Measurements from ENCODE around the gene ABAT. TPM values are rescaled to one million over a fixed set of nuclear protein-coding genes. Genes with fewer than 3 reads are reported as not detected.

ABAT gene
- total RNA-seq (13.9 TPM), polyA plus RNA-seq (1 to 10 TPM; 2.3 to 4.3 (median 2.8) TPM)

GRCh38 chr16:8674413-8675022, at the start of gene ABAT:
TSS of gene ABAT (plus strand) at chr16:8674617. CDS start at chr16:8735740, 61,123 bp downstream.
- H3K36me3 Mint-ChIP-seq = peaks cover 11% of the 10 kb centered on the region
- peaks cover 0 to 27% (median 16%) of the 10 kb centered on the region in 4 donors for H3K4me1 Mint-ChIP-seq
- Histone ChIP-seq H3K27ac (ENCODE audit: insufficient read depth, low read length, poor library complexity, severe bottlenecking) (peak within 1 kb of the TSS; percentile 59), H3K27me3 (ENCODE audit: control insufficient read depth, insufficient read depth, low read length) (no peaks in the 10 kb centered on the region), H3K9me3 (ENCODE audit: control insufficient read depth in 2 of 2, low read length in 2 of 2) (peaks cover 0 to 2% of the 10 kb centered on the region in 2 experiments), H3K4me3 (ENCODE audit: low read depth, low read length) (peak within 1 kb of the TSS; percentile 82), H3K36me3 (ENCODE audit: control insufficient read depth, insufficient read depth, low read length) (no peaks in the 10 kb centered on the region), H3K4me1 (ENCODE audit: control insufficient read depth, insufficient read depth, low read length, poor library complexity, severe bottlenecking) (peaks cover 18% of the 10 kb centered on the region)
- ATAC-seq (ENCODE audit: low read depth in 2 of 2) (peak; percentile 97 to 98), DNase-seq (peak; percentile 86 to 93 (median 89))
- peak within 1 kb of the TSS; percentile 83 to 94 (median 93) for H3K27ac Mint-ChIP-seq
- H3K27me3 Mint-ChIP-seq = no peaks in the 10 kb centered on the region
- peak within 1 kb of the TSS; percentile 89 to 95 (median 92) for H3K4me3 Mint-ChIP-seq
- peaks cover 0 to 3% (median 0%) of the 10 kb centered on the region in 7 donors for H3K9me3 Mint-ChIP-seq

DNA sequence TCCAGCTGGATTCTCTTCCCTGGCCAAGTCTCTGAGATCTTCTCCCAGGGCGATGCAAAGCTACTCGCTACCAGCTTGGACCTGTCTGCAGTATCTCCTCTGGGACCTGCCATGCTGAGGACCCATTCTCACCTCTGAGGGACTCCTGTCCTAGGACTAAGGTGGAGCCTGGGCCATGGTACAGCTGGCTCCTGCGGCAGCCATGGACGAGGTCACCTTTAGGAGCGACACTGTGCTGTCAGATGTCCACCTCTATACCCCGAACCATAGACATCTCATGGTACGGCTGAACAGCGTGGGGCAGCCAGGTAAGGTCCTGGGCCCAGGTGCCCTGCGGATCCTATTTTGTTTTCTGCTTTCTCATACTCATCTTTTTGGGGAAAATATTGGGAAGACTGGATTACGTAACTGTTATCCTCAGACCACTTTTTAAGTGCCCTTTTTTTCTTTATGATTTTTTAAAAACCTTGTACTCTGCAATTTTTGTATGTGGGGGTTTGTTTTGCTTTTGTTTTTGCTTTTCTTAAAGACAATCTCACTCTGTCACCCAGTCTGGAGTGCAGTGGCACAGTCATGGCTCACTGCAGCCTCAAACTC, 48.8 kb upstream of the ABAT start:
- Mint-ChIP-seq H3K36me3 (peaks cover 36% of the 10 kb centered on the region), H3K27ac (peak overlapping the region in 1 of 3 donors; percentile 76), H3K4me1 (peaks cover 14 to 44% (median 28%) of the 10 kb centered on the region in 4 donors), H3K4me3 (peak overlapping the region in 1 of 4 donors; percentile 35), H3K27me3 (peaks cover 1% of the 10 kb centered on the region), H3K9me3 (no peaks in the 10 kb centered on the region)
- peaks cover 53% of the 10 kb centered on the region for H3K36me3 ChIP-seq (ENCODE audit: control insufficient read depth, insufficient read depth, low read length)
- DNase-seq = no peak
- peaks cover 13% of the 10 kb centered on the region for H3K4me1 ChIP-seq (ENCODE audit: control insufficient read depth, insufficient read depth, low read length, poor library complexity, severe bottlenecking)
- no peaks in the 10 kb centered on the region for H3K9me3 ChIP-seq (ENCODE audit: control insufficient read depth in 2 of 2, low read length in 2 of 2)
- no peak overlapping the region for H3K4me3 ChIP-seq (ENCODE audit: low read depth, low read length)
- ATAC-seq (ENCODE audit: low read depth in 2 of 2) = no peak
- H3K27me3 ChIP-seq (ENCODE audit: control insufficient read depth, insufficient read depth, low read length) = no peaks in the 10 kb centered on the region
- H3K27ac ChIP-seq (ENCODE audit: insufficient read depth, low read length, poor library complexity, severe bottlenecking) = no peak overlapping the region

- Mint-ChIP-seq H3K4me3 (no peak overlapping the region), H3K36me3 (peaks cover 45% of the 10 kb centered on the region)
- no peaks in the 10 kb centered on the region for H3K27me3 ChIP-seq (ENCODE audit: control insufficient read depth, insufficient read depth, low read length)
Measured at GRCh38 chr16:8626946-8627345, 47.5 kb upstream of the ABAT start.

DNA sequence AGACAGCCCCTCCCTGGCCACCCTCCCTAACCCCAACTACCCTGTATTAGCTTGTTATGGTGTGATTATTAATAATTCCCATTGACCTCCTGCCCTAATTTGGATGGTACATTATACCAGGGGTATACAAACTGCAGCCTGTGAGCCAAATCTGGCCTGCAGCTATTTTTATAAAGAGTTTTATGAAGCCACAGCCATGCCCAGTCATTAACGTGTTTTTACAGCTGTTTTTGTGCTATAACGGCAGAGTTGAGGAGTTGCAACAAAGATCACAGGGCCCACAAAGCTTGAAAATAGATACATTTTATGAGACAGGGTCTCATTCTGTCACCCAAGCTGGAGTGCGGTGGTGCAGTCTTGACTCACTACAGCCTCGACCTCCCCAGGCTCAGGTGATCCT, 47.0 kb upstream of the ABAT start:
- no peak overlapping the region for H3K4me3 ChIP-seq (ENCODE audit: low read depth, low read length)

More at GRCh38 chr16:8626946-8627345, 47.5 kb upstream of the ABAT start:
- peaks cover 65% of the 10 kb centered on the region for H3K36me3 ChIP-seq (ENCODE audit: control insufficient read depth, insufficient read depth, low read length)
- peaks cover 10% of the 10 kb centered on the region for H3K4me1 ChIP-seq (ENCODE audit: control insufficient read depth, insufficient read depth, low read length, poor library complexity, severe bottlenecking)
- no peak overlapping the region for H3K27ac ChIP-seq (ENCODE audit: insufficient read depth, low read length, poor library complexity, severe bottlenecking)
- no peak for DNase-seq
- no peaks in the 10 kb centered on the region for H3K9me3 Mint-ChIP-seq
- no peak overlapping the region for H3K4me3 ChIP-seq (ENCODE audit: low read depth, low read length)
- no peaks in the 10 kb centered on the region for H3K27me3 Mint-ChIP-seq
- H3K27ac Mint-ChIP-seq = peak overlapping the region in 1 of 3 donors; percentile 85
- ATAC-seq (ENCODE audit: low read depth in 2 of 2) = no peak
- H3K9me3 ChIP-seq (ENCODE audit: control insufficient read depth in 2 of 2, low read length in 2 of 2) = no peaks in the 10 kb centered on the region
- H3K4me1 Mint-ChIP-seq = peaks cover 13 to 41% (median 29%) of the 10 kb centered on the region in 4 donors

DNA sequence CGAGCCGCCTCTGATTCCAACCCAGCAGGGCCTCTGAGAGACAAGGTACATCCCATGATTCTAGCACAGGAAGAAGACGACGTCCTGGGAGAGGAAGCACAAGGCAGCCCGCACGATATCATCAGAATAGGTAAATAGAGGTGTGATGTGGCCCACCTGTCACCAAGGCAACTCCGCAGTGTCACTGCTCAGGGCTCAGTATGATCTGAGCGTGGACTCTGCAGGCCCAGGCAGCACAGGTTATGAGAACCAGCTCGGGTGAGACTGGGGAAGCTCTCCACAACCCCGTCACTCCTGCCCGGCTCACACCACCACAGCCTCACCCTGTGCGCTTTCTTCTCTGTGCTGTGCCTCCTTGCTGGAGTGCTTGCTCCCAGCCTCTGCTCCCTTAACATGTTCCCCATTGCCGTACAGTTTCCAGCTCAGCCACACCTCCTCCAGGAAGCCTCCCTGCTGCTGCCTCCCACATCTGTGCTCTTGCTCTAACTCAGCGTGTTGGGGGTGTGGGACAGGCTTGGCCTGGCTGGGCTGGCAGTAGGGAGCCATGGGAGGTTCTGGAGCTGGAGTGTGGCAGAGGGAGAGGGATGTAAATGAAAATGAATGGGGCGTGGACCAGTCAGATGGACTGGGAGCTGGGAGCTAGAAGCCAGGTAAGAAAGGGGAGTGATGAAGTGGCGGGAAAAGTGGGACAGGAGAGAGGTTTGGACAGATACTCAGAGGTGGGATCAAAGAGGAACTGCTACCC, 45.3 kb upstream of the ABAT start:
- Histone ChIP-seq H3K9me3 (ENCODE audit: control insufficient read depth in 2 of 2, low read length in 2 of 2) (no peaks in the 10 kb centered on the region), H3K27me3 (ENCODE audit: control insufficient read depth, insufficient read depth, low read length) (no peaks in the 10 kb centered on the region), H3K4me3 (ENCODE audit: low read depth, low read length) (no peak overlapping the region), H3K4me1 (ENCODE audit: control insufficient read depth, insufficient read depth, low read length, poor library complexity, severe bottlenecking) (no peaks in the 10 kb centered on the region), H3K27ac (ENCODE audit: insufficient read depth, low read length, poor library complexity, severe bottlenecking) (no peak overlapping the region), H3K36me3 (ENCODE audit: control insufficient read depth, insufficient read depth, low read length) (peaks cover 85% of the 10 kb centered on the region)
- H3K27ac Mint-ChIP-seq = no peak overlapping the region
- DNase-seq = no peak
- H3K4me1 Mint-ChIP-seq = peaks cover 6 to 23% (median 22%) of the 10 kb centered on the region in 4 donors
- H3K4me3 Mint-ChIP-seq = peak overlapping the region in 1 of 4 donors; percentile 46
- H3K27me3 Mint-ChIP-seq = no peaks in the 10 kb centered on the region
- ATAC-seq (ENCODE audit: low read depth in 2 of 2) = no peak
- no peaks in the 10 kb centered on the region for H3K9me3 Mint-ChIP-seq
- peaks cover 54% of the 10 kb centered on the region for H3K36me3 Mint-ChIP-seq

More for the DNA sequence above, 47.0 kb upstream of the ABAT start:
- no peak for ATAC-seq (ENCODE audit: low read depth in 2 of 2)
- peaks cover 5% of the 10 kb centered on the region for H3K4me1 ChIP-seq (ENCODE audit: control insufficient read depth, insufficient read depth, low read length, poor library complexity, severe bottlenecking)
- no peaks in the 10 kb centered on the region for H3K9me3 Mint-ChIP-seq
- H3K36me3 Mint-ChIP-seq = peaks cover 50% of the 10 kb centered on the region
- no peak overlapping the region for H3K4me3 Mint-ChIP-seq
- H3K27ac ChIP-seq (ENCODE audit: insufficient read depth, low read length, poor library complexity, severe bottlenecking) = no peak overlapping the region
- no peak for DNase-seq
- H3K27me3 Mint-ChIP-seq = no peaks in the 10 kb centered on the region
- H3K27me3 ChIP-seq (ENCODE audit: control insufficient read depth, insufficient read depth, low read length) = no peaks in the 10 kb centered on the region
- peaks cover 8 to 36% (median 27%) of the 10 kb centered on the region in 4 donors for H3K4me1 Mint-ChIP-seq
- H3K36me3 ChIP-seq (ENCODE audit: control insufficient read depth, insufficient read depth, low read length) = peaks cover 70% of the 10 kb centered on the region
- H3K9me3 ChIP-seq (ENCODE audit: control insufficient read depth in 2 of 2, low read length in 2 of 2) = no peaks in the 10 kb centered on the region
- H3K27ac Mint-ChIP-seq = peak overlapping the region in 1 of 3 donors; percentile 85

- Mint-ChIP-seq H3K4me1 (peaks cover 6 to 19% (median 14%) of the 10 kb centered on the region in 4 donors), H3K4me3 (no peak overlapping the region), H3K27ac (peak overlapping the region in 1 of 3 donors; percentile 38), H3K9me3 (no peaks in the 10 kb centered on the region), H3K27me3 (no peaks in the 10 kb centered on the region), H3K36me3 (peaks cover 55% of the 10 kb centered on the region)
- H3K27me3 ChIP-seq (ENCODE audit: control insufficient read depth, insufficient read depth, low read length) = no peaks in the 10 kb centered on the region
- H3K36me3 ChIP-seq (ENCODE audit: control insufficient read depth, insufficient read depth, low read length) = peaks cover 94% of the 10 kb centered on the region
- no peak overlapping the region for H3K27ac ChIP-seq (ENCODE audit: insufficient read depth, low read length, poor library complexity, severe bottlenecking)
- H3K4me3 ChIP-seq (ENCODE audit: low read depth, low read length) = no peak overlapping the region
- no peaks in the 10 kb centered on the region for H3K9me3 ChIP-seq (ENCODE audit: control insufficient read depth in 2 of 2, low read length in 2 of 2)
- DNase-seq = no peak
- ATAC-seq (ENCODE audit: low read depth in 2 of 2) = no peak
- no peaks in the 10 kb centered on the region for H3K4me1 ChIP-seq (ENCODE audit: control insufficient read depth, insufficient read depth, low read length, poor library complexity, severe bottlenecking)
Measured at GRCh38 chr16:8630255-8630953, 44.0 kb upstream of the ABAT start.

- H3K4me1 ChIP-seq (ENCODE audit: control insufficient read depth, insufficient read depth, low read length, poor library complexity, severe bottlenecking) = no peaks in the 10 kb centered on the region
- H3K27ac Mint-ChIP-seq = no peak overlapping the region
- ATAC-seq (ENCODE audit: low read depth in 2 of 2) (no peak), DNase-seq (no peak)
- peaks cover 6 to 19% (median 8%) of the 10 kb centered on the region in 4 donors for H3K4me1 Mint-ChIP-seq
- H3K4me3 Mint-ChIP-seq = no peak overlapping the region
- H3K36me3 ChIP-seq (ENCODE audit: control insufficient read depth, insufficient read depth, low read length) = peaks cover 92% of the 10 kb centered on the region
- no peak overlapping the region for H3K27ac ChIP-seq (ENCODE audit: insufficient read depth, low read length, poor library complexity, severe bottlenecking)
- no peaks in the 10 kb centered on the region for H3K9me3 Mint-ChIP-seq
- peaks cover 60% of the 10 kb centered on the region for H3K36me3 Mint-ChIP-seq
- H3K27me3 Mint-ChIP-seq = no peaks in the 10 kb centered on the region
- H3K9me3 ChIP-seq (ENCODE audit: control insufficient read depth in 2 of 2, low read length in 2 of 2) = no peaks in the 10 kb centered on the region
- H3K27me3 ChIP-seq (ENCODE audit: control insufficient read depth, insufficient read depth, low read length) = no peaks in the 10 kb centered on the region
- H3K4me3 ChIP-seq (ENCODE audit: low read depth, low read length) = no peak overlapping the region
Measured at GRCh38 chr16:8631373-8631772, 43.0 kb upstream of the ABAT start.
